Activated B cell treated with CpG ODN at 0.5 μM for 24 hours (primary cell): Measurements from ENCODE around the gene ADAMTSL3. TPM values are rescaled to one million over a fixed set of nuclear protein-coding genes. Genes with fewer than 3 reads are reported as not detected.

Experiments
- ATAC-seq: fragments of 200-7000 bp; cut with Tn5 transposase; one replicate; pipeline ENCODE4 v1.10.0; 2021; ENCODE audit warnings: low read depth, mild to moderate bottlenecking, moderate library complexity
- CTCF ChIA-PET: fragments of 350-600 bp; sonication (Branson Sonifier 250); formaldehyde crosslinking; loops from one replicate; lab custom pipeline; 2021; ENCODE audit warnings: antibody characterized with exemption; lab: Charles Lee
- POLR2A ChIA-PET: fragments of 350-600 bp; sonication (Branson Sonifier 250); formaldehyde crosslinking; loops from one replicate; lab custom pipeline; 2021; ENCODE audit warnings: antibody characterized with exemption; lab: Charles Lee
- DNase-seq: peaks from one replicate; pipeline ENCODE4 v3.0.0; 2022
- H3K27ac Mint-ChIP-seq: one replicate; pipeline ENCODE4 v1.8.0; 2020; ENCODE audit warnings: mixed read lengths
- H3K27me3 Mint-ChIP-seq: one replicate; pipeline ENCODE4 v1.8.0; 2021; ENCODE audit warnings: mixed read lengths
- H3K36me3 Mint-ChIP-seq: one replicate; pipeline ENCODE4 v1.8.0; 2021; ENCODE audit warnings: low read depth, mixed read lengths
- H3K4me1 Mint-ChIP-seq: one replicate; pipeline ENCODE4 v1.8.0; 2021; ENCODE audit warnings: mixed read lengths
- H3K4me3 Mint-ChIP-seq: one replicate; pipeline ENCODE4 v1.8.0; 2020; ENCODE audit warnings: mild to moderate bottlenecking, mixed read lengths
- H3K9me3 Mint-ChIP-seq: one replicate; pipeline ENCODE4 v1.8.0; 2020; ENCODE audit warnings: mixed read lengths
- intact Hi-C: fragments of 100-400 bp; cut with micrococcal nuclease; formaldehyde crosslinking; loops from one replicate; pipeline ENCODE4 v1.15.1; 2024
- total RNA-seq: library from RNA; stranded (reverse); gene quantifications from 2 replicates; pipeline ENCODE4 v1.2.3, GENCODE V29; 2022
- TF ChIP-seq, protein P1 (sequence below): fragments of 200-600 bp; IDR thresholded peaks from one replicate; pipeline ENCODE4 v1.8.0; 2022; ENCODE audit warnings: antibody characterized with exemption, mild to moderate bottlenecking

ADAMTSL3 gene
- total RNA-seq, 1 donor from 2014 or later = not detected

DNA sequence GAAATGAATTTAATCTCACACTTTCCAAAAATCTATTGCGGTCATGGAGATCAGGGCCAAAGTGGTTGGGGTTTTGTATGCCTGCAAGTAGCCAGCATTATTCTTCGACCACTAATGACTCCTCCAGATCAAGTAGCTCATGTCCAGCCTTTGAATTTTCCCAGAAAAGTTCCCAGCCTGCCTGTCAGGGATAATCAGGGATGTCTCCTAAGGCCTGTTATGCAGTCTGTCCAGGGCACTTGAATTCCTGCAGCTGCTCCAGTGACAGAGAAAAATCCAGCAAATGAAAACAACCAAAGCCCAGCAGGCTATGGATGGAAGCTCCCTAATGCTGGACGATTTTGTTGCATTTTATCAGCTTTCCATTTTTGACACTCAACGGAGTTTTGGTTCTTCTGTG is 215.4 kb downstream of the ADAMTSL3 start:
- DNase-seq (no peak), ATAC-seq (no peak)
- TF ChIP-seq, protein P1, sequence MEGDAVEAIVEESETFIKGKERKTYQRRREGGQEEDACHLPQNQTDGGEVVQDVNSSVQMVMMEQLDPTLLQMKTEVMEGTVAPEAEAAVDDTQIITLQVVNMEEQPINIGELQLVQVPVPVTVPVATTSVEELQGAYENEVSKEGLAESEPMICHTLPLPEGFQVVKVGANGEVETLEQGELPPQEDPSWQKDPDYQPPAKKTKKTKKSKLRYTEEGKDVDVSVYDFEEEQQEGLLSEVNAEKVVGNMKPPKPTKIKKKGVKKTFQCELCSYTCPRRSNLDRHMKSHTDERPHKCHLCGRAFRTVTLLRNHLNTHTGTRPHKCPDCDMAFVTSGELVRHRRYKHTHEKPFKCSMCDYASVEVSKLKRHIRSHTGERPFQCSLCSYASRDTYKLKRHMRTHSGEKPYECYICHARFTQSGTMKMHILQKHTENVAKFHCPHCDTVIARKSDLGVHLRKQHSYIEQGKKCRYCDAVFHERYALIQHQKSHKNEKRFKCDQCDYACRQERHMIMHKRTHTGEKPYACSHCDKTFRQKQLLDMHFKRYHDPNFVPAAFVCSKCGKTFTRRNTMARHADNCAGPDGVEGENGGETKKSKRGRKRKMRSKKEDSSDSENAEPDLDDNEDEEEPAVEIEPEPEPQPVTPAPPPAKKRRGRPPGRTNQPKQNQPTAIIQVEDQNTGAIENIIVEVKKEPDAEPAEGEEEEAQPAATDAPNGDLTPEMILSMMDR = no peak
- intact Hi-C loops = no loop called here
- CTCF ChIA-PET = no interaction called here
- no peaks in the 10 kb centered on the region for H3K9me3 Mint-ChIP-seq
- POLR2A ChIA-PET = no interaction called here
- no peaks in the 10 kb centered on the region for H3K4me1 Mint-ChIP-seq
- no peaks in the 10 kb centered on the region for H3K36me3 Mint-ChIP-seq
- no peaks in the 10 kb centered on the region for H3K27me3 Mint-ChIP-seq
- no peak overlapping the region for H3K27ac Mint-ChIP-seq
- no peak overlapping the region for H3K4me3 Mint-ChIP-seq

DNA sequence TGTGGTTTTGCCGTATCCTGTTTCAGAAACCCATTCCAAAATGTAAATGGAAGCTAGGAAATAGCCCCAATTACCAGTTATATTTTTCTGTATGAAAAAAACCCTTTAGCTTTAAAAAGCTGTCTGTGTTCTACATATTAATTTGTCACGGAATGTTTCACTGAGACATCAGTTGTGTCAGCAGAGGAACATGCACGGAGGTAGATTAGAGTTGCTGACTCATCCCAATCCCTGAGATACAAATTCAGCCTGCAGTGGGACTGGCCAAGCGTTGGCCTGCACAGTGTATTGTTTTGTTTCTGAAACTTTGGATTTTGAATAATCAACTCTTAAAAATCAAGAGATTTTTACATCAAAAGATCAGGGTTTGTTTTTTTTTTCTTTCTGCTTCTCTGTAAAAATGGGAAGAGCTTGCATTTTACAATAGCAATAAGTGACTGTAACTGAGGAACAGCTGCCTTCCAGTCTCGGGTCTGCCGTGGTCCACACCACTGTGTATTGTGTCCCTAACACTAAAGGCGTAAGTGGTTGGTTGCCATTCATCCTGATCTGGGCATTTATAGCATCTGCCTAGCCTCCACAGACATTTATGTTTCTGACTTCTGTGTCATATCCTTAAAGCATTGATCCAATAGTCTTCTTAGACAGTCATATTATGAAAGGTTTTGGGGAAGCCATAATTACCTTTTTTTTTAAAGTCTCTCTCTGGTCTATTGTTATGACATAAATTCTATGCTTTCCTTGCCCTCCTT is 218.1 kb downstream of the ADAMTSL3 start:
- intact Hi-C loops = no loop called here
- POLR2A ChIA-PET = no interaction called here
- H3K9me3 Mint-ChIP-seq = no peaks in the 10 kb centered on the region

DNA sequence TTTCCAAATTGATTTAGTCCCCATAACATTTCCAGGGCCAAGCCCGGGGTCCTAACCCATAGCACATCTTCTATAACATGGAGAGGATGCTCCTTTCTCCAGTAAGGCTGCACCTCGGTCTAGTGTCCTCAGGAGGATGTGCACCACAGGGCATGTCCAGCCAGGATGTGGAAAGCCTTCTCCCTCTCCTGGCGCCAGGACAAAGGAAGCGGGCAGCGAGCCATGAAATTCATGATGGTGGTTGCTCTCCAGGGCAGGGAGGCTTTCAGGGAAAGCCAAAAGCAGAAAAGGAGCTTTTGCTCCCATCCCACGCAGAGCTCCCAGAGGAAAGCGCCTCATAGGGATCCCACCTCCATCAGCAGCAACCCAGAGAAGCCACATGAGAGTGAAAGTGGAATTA is 220.0 kb downstream of the ADAMTSL3 start:
- ChIA-PET CTCF (no interaction called here), POLR2A (interaction anchor here (0.6 kb wide), 1 partner anchor 12 kb away, joined by 8 read pairs; no protein-coding TSS in a partner anchor)
- no peaks in the 10 kb centered on the region for H3K9me3 Mint-ChIP-seq
- ATAC-seq (no peak), DNase-seq (no peak)
- H3K27ac Mint-ChIP-seq = no peak overlapping the region
- intact Hi-C loops = no loop called here
- TF ChIP-seq, protein P1 = no peak
- no peaks in the 10 kb centered on the region for H3K36me3 Mint-ChIP-seq
- H3K4me1 Mint-ChIP-seq = no peaks in the 10 kb centered on the region
- no peaks in the 10 kb centered on the region for H3K27me3 Mint-ChIP-seq
- H3K4me3 Mint-ChIP-seq = no peak overlapping the region

More for the DNA sequence above, 218.1 kb downstream of the ADAMTSL3 start:
- no peak for ATAC-seq
- TF ChIP-seq, protein P1 = no peak
- H3K4me1 Mint-ChIP-seq = no peaks in the 10 kb centered on the region
- no peak for DNase-seq
- H3K27me3 Mint-ChIP-seq = no peaks in the 10 kb centered on the region
- H3K27ac Mint-ChIP-seq = no peak overlapping the region
- CTCF ChIA-PET = no interaction called here
- H3K36me3 Mint-ChIP-seq = no peaks in the 10 kb centered on the region
- H3K4me3 Mint-ChIP-seq = no peak overlapping the region

DNA sequence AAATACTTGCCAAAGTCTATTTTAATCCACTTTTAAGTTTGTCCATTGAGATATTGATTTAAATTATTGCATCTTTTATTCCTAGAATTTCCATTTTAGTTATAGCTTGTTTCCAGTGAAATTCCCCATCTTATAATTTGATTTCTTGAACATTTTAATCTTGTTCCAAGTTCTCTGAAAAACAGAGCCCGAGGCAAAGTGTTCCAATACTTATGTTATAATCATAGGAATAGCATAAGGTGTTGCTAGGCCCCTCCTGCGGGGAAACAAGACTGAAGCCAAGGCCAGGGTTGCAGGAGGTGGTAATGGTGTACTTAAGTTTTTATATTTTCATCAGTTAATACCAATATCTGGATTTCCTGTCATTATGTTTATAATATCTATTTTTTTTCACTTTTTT is 226.6 kb downstream of the ADAMTSL3 start:
- Mint-ChIP-seq H3K27me3 (no peaks in the 10 kb centered on the region), H3K4me3 (no peak overlapping the region), H3K27ac (no peak overlapping the region), H3K36me3 (no peaks in the 10 kb centered on the region), H3K4me1 (no peaks in the 10 kb centered on the region), H3K9me3 (peaks cover 3% of the 10 kb centered on the region)
- DNase-seq (no peak), ATAC-seq (no peak)
- intact Hi-C loops = no loop called here
- CTCF ChIA-PET = no interaction called here
- POLR2A ChIA-PET = no interaction called here
- TF ChIP-seq, protein P1 = no peak

DNA sequence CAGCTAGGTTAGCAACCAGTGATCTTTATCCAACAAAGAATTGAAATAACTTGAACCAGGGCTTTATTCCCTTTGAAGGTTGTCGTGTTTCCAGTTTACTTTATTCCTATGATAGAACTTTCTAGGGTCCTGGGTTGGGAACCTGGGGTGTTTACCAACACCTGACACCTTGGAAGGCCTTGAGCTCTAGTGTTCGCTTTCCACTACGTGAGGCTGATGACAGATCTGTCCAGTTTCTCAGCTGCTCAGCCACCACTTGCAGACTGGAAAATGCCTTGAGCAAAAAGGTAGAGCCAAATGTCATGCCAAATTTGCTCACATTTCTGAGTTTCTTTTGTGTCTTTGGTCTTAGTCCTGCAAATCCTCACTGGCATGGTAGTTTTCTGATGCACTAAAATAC is 227.2 kb downstream of the ADAMTSL3 start:
- TF ChIP-seq, protein P1 = no peak
- intact Hi-C loops = no loop called here
- Mint-ChIP-seq H3K27ac (no peak overlapping the region), H3K4me1 (no peaks in the 10 kb centered on the region), H3K36me3 (no peaks in the 10 kb centered on the region), H3K4me3 (no peak overlapping the region), H3K9me3 (peaks cover 3% of the 10 kb centered on the region), H3K27me3 (no peaks in the 10 kb centered on the region)
- ATAC-seq (no peak), DNase-seq (no peak)
- ChIA-PET POLR2A (no interaction called here), CTCF (no interaction called here)
